ENCODE results near the gene RARB. TPM values are rescaled to one million over a fixed set of nuclear protein-coding genes. Genes with fewer than 3 reads are reported as not detected.

Gene RARB
- total RNA-seq, 1 experiment from 2014 or later = 31.3 TPM

- no peaks in the 10 kb centered on the region for H3K4me1 Mint-ChIP-seq (ENCODE audit: low read depth, unreplicated experiment)
- no TSS peak for BruUV-seq (replicated peaks)
- no peak overlapping the region for H3K27ac Mint-ChIP-seq (ENCODE audit: unreplicated experiment)
- no peak for DNase-seq
- H3K4me3 Mint-ChIP-seq (ENCODE audit: low read depth, unreplicated experiment) = no peak overlapping the region
- intact Hi-C loops (cut with micrococcal nuclease; ENCODE audit: unreplicated experiment) = no loop called here
- no peaks in the 10 kb centered on the region for H3K9me3 Mint-ChIP-seq (ENCODE audit: low read depth, unreplicated experiment)
- no peak for TF ChIP-seq CTCF (IDR thresholded peaks at IDR 0.05; ENCODE audit: unreplicated experiment)
- no peaks in the 10 kb centered on the region for H3K27me3 Mint-ChIP-seq (ENCODE audit: unreplicated experiment)
- H3K36me3 Mint-ChIP-seq (ENCODE audit: insufficient read depth, unreplicated experiment) = peaks cover 20% of the 10 kb centered on the region
- CTCF ChIA-PET = no interaction called here
Measured at GRCh38 chr3:25635038-25635437, 207.0 kb downstream of the RARB start.

Other genes starting within 250 kb of the RARB start
- gene TOP2B, start 236.6 kb downstream of the RARB start, total RNA-seq (2022) = 99.9 and 117 TPM in 2 replicates